ENCODE data around the gene PPP1R37.

PPP1R37 gene

DNA sequence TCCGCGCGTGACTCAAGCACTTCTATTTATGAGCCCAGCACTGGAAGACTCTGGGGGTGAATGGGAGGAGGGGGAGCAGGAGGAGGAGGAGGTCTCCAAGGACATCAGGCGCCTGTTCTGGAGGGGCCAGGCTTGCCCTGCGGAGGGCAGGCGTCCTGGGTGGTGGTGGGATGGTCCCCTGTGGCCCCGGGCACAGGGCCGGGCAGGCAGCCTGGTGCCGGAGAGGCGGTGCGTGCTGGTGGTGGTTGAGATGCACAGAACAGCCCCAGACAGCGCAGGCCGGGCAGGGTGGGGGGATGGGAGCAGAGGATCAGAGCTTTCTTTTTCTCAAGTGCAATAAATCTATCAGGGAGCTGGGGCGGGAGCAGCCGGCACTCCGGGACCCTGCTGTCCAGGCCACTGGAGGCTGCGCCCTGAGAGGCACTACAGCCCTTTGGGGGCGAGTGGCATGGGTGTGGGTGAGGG, 53.8 kb downstream of the PPP1R37 start:
- DNase-seq (ENCODE audit: insufficient read length, low spot score) = no peak
- TF ChIP-seq PAX5 (IDR thresholded peaks at IDR 0.05; ENCODE audit: insufficient read depth, low read length, severe bottlenecking) = no peak
- no peak for TF ChIP-seq TAF1 (IDR thresholded peaks at IDR 0.05; ENCODE audit: low read depth, low read length)
- FAIRE-seq = no peak

DNA sequence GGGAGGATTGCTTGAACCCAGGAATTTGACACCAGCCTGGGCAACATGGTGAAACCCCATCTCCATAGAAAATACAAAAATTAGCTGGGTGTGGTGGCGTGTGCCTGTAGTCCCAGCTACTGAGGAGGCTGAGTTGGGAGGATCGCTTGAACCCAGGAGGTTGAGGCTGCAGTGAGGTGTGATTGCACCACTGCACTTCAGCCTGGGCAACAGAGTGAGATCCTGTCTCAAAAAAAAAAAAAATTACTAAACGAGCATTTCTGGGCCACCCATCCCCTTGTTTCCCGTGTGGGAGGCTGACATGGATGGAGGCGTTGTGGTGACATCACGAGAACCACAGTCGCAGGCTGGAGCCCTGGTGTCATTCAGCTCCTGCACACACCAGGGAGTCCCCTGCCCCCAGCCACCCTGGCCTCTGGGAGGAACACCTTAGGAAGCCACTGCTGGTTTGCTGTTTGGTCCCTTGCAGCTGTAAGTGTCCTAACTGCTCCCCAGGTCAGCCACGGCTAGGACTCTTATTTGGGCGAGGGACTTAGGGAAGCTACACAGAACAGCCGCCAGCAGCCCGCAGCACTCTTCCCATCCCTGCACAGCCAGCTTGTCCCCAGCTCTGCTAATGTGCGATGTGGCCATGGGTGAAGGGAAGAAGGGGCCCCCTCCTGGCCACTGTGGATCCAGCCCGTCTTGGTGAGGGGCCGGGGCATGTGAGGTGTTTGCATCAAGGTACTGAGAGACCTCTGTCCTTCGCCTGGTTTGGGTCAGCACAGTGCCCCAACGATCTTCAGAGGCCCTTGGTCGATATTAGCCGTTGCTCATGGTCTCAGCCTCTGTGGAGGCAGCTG, 55.1 kb downstream of the PPP1R37 start:
- TF ChIP-seq POLR2AphosphoS5 (IDR thresholded peaks at IDR 0.05; ENCODE audit: low read depth, low read length) = no peak
- no peak for TF ChIP-seq SPI1 (IDR thresholded peaks at IDR 0.05; ENCODE audit: low read depth, low read length)
- TF ChIP-seq TAF1 (IDR thresholded peaks at IDR 0.05; ENCODE audit: low read depth, low read length) = no peak
- TF ChIP-seq PAX5 (IDR thresholded peaks at IDR 0.05; ENCODE audit: insufficient read depth, low read length, severe bottlenecking) = no peak
- no peak for TF ChIP-seq POLR2A (IDR thresholded peaks at IDR 0.05; ENCODE audit: low read depth, low read length)
- TF ChIP-seq POU2F2 (IDR thresholded peaks at IDR 0.05; ENCODE audit: low read depth, low read length) = no peak
- peak; percentile 26 for FAIRE-seq
- peak; percentile 17 for DNase-seq (ENCODE audit: insufficient read length, low spot score)

DNA sequence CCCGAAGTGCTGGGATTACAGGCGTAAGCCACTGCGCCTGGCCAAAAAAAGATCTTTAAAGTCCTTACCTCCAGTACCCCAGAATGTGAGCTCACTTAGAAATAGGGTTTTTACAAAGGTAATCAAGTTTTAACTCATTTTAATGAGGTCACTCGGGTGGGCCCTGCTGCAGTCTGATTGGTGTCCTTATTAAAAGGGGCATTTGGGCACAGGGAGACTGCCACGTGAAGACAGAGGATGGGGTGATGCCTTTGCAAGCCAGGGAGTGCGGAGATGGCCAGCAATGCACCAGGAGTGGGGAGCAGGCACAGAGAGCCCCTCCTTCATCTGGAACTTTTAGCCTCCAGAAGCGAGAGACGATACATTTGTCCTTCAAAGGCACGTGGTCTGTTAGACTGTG, 56.1 kb downstream of the PPP1R37 start:
- no peak for FAIRE-seq
- TF ChIP-seq PAX5 (IDR thresholded peaks at IDR 0.05; ENCODE audit: insufficient read depth, low read length, severe bottlenecking) (no peak), POLR2A (IDR thresholded peaks at IDR 0.05; ENCODE audit: low read depth, low read length) (no peak), SPI1 (IDR thresholded peaks at IDR 0.05; ENCODE audit: low read depth, low read length) (no peak), POU2F2 (IDR thresholded peaks at IDR 0.05; ENCODE audit: low read depth, low read length) (no peak), POLR2AphosphoS5 (IDR thresholded peaks at IDR 0.05; ENCODE audit: low read depth, low read length) (no peak), TAF1 (IDR thresholded peaks at IDR 0.05; ENCODE audit: low read depth, low read length) (no peak)
- DNase-seq (ENCODE audit: insufficient read length, low spot score) = no peak

DNA sequence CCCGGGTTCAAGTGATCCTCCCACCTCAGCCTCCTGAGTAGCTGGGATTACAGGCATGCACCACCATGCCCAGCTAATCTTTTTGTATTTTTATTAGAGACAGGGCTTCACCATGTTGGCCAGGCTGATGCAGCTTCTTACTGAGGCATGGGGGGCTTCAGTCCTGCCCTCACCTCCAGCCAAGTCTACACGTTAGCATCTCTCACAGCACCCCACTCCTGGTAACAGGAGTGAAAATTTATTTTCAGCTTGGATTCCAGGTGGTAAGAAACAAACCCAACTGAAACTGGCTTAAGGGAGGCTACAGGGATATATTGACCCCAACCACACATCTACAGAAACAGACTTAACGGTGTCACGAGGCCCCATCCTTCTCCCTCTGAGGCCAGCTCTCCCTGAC, 57.2 kb downstream of the PPP1R37 start:
- DNase-seq (ENCODE audit: insufficient read length, low spot score) (no peak), FAIRE-seq (no peak)
- no peak for TF ChIP-seq TAF1 (IDR thresholded peaks at IDR 0.05; ENCODE audit: low read depth, low read length)
- no peak for TF ChIP-seq POLR2A (IDR thresholded peaks at IDR 0.05; ENCODE audit: low read depth, low read length)
- no peak for TF ChIP-seq POLR2AphosphoS5 (IDR thresholded peaks at IDR 0.05; ENCODE audit: low read depth, low read length)
- TF ChIP-seq POU2F2 (IDR thresholded peaks at IDR 0.05; ENCODE audit: low read depth, low read length) = no peak
- no peak for TF ChIP-seq SPI1 (IDR thresholded peaks at IDR 0.05; ENCODE audit: low read depth, low read length)
- no peak for TF ChIP-seq PAX5 (IDR thresholded peaks at IDR 0.05; ENCODE audit: insufficient read depth, low read length, severe bottlenecking)

DNA sequence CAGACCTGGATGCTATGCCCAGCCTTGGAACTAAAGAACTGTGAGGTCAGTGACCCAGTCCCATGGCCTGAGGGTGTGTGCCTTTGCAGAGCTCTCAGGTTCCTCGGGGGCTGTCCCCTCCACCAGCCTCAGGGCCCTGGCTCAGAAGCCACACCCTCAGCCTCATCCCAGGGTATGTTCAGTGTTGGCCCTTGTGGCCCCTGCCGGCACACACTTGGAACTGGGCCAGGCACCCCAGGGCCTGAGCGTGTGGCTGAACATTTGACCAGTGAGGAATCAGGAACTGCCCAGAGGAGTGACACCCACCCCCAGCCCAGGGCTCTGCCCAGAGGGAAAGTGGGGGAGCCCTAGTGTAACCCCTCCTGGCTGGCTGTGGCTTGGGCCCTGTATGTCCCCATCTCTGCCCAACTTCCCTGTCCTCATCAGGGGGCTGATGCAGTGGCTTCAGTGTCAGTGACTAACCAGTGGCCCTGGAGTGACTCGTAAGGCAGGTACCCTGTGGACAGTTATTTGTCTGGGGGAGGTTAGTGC, 57.8 kb downstream of the PPP1R37 start:
- no peak for TF ChIP-seq TAF1 (IDR thresholded peaks at IDR 0.05; ENCODE audit: low read depth, low read length)
- TF ChIP-seq POU2F2 (IDR thresholded peaks at IDR 0.05; ENCODE audit: low read depth, low read length) = no peak
- no peak for TF ChIP-seq POLR2AphosphoS5 (IDR thresholded peaks at IDR 0.05; ENCODE audit: low read depth, low read length)
- TF ChIP-seq PAX5 (IDR thresholded peaks at IDR 0.05; ENCODE audit: insufficient read depth, low read length, severe bottlenecking) = no peak
- TF ChIP-seq POLR2A (IDR thresholded peaks at IDR 0.05; ENCODE audit: low read depth, low read length) = no peak
- no peak for TF ChIP-seq SPI1 (IDR thresholded peaks at IDR 0.05; ENCODE audit: low read depth, low read length)
- DNase-seq (ENCODE audit: insufficient read length, low spot score) = peak; percentile 20
- no peak for FAIRE-seq

DNA sequence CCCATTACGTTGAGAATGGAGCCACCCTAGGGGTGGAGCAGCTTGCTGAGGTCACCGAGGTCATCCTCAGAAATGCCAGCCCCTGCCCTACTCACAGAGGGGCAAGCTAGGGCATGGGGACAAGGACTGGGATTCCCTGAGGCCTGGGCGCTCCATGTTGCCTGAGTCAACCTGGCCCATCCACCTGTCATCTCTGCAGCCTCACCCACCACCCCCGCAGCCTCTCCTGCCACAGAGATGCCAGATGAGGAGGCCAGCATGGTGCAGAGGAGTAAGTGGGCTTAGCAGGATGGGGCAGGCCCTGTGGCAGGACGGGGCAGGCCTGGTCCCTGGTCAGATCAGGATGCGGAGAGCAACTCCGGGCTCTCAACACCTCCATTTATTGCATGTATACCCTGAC, 58.3 kb downstream of the PPP1R37 start:
- DNase-seq (ENCODE audit: insufficient read length, low spot score) (peak; percentile 16), FAIRE-seq (no peak)
- TF ChIP-seq POLR2AphosphoS5 (IDR thresholded peaks at IDR 0.05; ENCODE audit: low read depth, low read length) = no peak

DNA sequence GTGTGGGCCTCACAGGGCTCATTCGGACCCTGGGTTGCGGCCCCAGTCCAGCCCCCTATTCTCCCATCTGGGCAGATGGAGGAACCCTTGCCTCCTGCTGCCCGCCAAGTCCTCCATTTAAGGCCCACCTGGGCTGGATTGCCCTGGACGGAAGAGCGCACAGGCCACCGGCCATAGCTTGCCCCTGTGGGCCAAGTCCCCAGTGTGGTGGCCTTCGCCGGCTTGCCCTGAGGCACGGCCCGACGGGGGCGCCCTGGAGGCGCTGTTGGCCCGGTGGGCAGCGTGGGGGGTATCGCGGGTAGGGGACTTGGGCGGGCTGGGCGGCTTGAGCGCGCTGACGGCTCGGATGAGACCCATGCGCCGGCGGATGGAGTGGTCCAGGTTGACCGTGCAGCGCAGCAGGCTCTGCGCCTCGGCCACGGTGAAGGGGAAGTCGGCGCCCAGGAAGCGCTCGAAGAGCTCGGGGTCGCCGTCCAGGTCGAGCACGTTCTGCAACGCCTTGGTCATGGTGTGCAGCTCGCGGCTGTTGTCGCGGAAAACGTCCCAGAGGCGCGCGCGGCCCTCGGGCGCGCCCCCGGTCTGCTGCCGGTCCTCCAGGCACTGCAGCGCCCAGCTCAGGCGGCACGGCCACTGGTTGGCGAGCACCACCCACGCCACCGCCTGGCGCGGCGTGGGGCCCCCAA, 59.0 kb downstream of the PPP1R37 start:
- FAIRE-seq (no peak), DNase-seq (ENCODE audit: insufficient read length, low spot score) (peak; percentile 33)
- TF ChIP-seq POU2F2 (IDR thresholded peaks at IDR 0.05; ENCODE audit: low read depth, low read length) (no peak), TAF1 (IDR thresholded peaks at IDR 0.05; ENCODE audit: low read depth, low read length) (no peak), SPI1 (IDR thresholded peaks at IDR 0.05; ENCODE audit: low read depth, low read length) (no peak), POLR2AphosphoS5 (IDR thresholded peaks at IDR 0.05; ENCODE audit: low read depth, low read length) (peak; percentile 25; the same call in 1 of the 2 replicates)

DNA sequence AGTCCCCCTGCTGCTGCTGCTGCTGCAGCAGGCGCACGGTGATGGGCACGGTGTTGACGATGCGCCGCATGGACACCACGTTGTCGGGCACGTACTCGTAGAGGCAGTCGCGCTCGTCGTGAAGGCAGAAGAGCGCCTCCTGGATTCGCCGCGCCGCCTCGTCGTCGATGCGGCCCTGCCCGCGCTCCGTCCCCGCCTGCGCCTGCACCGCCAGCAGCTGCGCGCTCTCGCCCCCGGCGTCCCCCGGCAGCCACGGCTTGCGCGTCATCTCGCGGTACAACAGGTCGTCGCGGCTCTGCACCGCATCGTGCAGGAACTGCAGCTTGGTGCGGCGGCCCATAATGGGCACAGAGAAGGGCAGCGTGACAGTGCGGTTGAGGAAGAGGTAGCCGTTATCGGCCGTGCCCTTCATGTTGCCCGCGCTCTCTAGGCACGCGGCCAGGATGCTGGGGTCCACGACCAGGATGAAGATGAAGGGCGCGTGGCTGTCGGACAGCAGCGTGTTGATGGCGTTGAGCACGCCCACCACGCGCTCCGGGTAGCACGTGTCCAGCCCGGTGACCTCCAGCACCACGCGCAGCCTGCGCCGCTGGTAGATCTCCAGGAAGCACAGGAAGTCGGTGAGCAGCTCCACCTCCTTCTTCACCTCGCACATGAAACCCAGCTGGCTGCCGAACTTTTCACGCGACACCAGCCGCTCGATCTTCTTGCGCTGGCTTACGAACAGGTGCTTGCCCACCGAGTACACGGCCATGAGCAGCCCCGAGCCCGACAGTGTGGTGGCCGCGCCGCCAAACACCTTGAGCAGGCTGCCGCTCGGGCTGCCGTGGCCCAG, 59.7 kb downstream of the PPP1R37 start:
- TF ChIP-seq POU2F2 (IDR thresholded peaks at IDR 0.05; ENCODE audit: low read depth, low read length) = no peak
- TF ChIP-seq POLR2AphosphoS5 (IDR thresholded peaks at IDR 0.05; ENCODE audit: low read depth, low read length) = no peak
- no peak for TF ChIP-seq SPI1 (IDR thresholded peaks at IDR 0.05; ENCODE audit: low read depth, low read length)
- TF ChIP-seq TAF1 (IDR thresholded peaks at IDR 0.05; ENCODE audit: low read depth, low read length) = no peak
- FAIRE-seq (peak; percentile 96), DNase-seq (ENCODE audit: insufficient read length, low spot score) (peak; percentile 56)

DNA sequence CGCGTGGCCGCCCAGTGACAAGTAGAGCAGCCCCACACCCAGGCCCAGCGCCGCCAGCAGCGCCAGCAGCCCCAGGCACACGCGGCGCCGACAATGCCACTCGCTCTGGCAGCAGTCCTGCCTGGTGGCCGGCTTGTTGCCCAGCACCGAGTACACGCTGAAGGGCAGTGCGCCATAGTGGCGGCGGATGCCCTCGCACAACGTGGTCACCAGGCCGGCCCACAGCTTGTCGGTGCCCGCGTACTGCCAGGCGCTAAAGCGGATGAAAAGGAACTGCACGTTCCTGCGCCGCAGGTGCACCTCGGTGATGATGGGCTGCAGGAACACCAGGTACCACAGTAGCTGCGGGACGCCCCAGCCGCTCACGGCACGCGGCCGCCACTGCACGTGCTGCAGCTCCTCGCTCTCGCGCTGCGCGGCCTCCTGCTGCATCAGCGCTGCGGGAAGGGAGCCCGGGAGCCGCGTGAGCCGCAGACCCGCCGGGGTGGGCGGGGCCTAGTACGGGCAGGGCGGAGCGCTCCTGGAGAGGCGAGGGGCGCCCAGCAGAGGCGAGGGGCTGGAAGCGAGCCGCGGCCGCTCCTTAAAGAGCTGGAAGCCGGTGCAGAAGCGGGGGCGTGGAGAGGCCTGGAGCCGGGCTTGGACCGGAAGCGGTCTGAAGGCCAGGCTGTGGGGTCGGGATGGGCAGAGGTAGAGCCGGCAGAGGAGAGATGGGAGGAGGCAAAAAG, 60.5 kb downstream of the PPP1R37 start:
- DNase-seq (ENCODE audit: insufficient read length, low spot score) (no peak), FAIRE-seq (peak; percentile 66)
- TF ChIP-seq POU2F2 (IDR thresholded peaks at IDR 0.05; ENCODE audit: low read depth, low read length) (no peak), PAX5 (IDR thresholded peaks at IDR 0.05; ENCODE audit: insufficient read depth, low read length, severe bottlenecking) (no peak), POLR2AphosphoS5 (IDR thresholded peaks at IDR 0.05; ENCODE audit: low read depth, low read length) (no peak), TAF1 (IDR thresholded peaks at IDR 0.05; ENCODE audit: low read depth, low read length) (no peak), SPI1 (IDR thresholded peaks at IDR 0.05; ENCODE audit: low read depth, low read length) (no peak), POLR2A (IDR thresholded peaks at IDR 0.05; ENCODE audit: low read depth, low read length) (no peak)
